Measurements from ENCODE around the gene REM1.
"Not testable (repeated sequence)": the region's sequence is repeated elsewhere in the genome, so short reads cannot be mapped to it uniquely, and the experiment has no call there.

DNA sequence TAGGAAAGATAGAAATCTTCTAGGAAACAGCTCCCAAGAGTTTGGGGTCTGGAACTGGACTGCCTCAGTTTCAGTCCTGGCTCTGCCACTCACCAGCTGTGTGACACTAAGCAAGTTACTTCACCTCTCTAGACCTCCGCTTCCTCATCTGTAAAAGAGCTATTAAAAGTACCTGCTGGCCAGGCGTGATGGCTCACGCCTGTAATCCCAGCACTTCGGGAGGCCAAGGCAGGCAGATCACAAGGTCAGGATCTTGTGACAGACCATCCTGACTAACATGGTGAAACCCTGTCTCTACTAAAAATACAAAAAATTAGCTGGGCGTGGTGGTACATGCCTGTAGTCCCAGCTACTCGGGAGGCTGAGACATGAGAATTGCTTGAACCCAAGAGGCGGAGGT, 46.2 kb downstream of the REM1 start:
- TF ChIP-seq, protein P1, sequence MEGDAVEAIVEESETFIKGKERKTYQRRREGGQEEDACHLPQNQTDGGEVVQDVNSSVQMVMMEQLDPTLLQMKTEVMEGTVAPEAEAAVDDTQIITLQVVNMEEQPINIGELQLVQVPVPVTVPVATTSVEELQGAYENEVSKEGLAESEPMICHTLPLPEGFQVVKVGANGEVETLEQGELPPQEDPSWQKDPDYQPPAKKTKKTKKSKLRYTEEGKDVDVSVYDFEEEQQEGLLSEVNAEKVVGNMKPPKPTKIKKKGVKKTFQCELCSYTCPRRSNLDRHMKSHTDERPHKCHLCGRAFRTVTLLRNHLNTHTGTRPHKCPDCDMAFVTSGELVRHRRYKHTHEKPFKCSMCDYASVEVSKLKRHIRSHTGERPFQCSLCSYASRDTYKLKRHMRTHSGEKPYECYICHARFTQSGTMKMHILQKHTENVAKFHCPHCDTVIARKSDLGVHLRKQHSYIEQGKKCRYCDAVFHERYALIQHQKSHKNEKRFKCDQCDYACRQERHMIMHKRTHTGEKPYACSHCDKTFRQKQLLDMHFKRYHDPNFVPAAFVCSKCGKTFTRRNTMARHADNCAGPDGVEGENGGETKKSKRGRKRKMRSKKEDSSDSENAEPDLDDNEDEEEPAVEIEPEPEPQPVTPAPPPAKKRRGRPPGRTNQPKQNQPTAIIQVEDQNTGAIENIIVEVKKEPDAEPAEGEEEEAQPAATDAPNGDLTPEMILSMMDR (IDR thresholded peaks at IDR 0.05; ENCODE audit: low read length) = not testable (repeated sequence)
- not testable (repeated sequence) for TF ChIP-seq EZH2 (optimal IDR thresholded peaks at IDR 0.05; ENCODE audit: low read depth, low read length); EZH2phosphoT487 (IDR thresholded peaks at IDR 0.05; ENCODE audit: low read length)

Measured in MM.1S (cell line).